IPS-18c (cell line): ENCODE results near the gene USP24.
"Not testable (repeated sequence)": the region's sequence is repeated elsewhere in the genome, so short reads cannot be mapped to it uniquely, and the experiment has no call there.

Experiments used
- H3K4me3 ChIP-seq: 2 replicates; pipeline ENCODE4 v1.7.0; 2013; ENCODE audit warnings: low read depth, mild to moderate bottlenecking, low read length, moderate library complexity; ENCODE audit not compliant: insufficient read depth
- H3K9me3 ChIP-seq: one replicate; pipeline ENCODE4 v1.6.1; 2013; ENCODE audit warnings: mild to moderate bottlenecking, low read length, moderate library complexity; ENCODE audit not compliant: control insufficient read depth, insufficient read depth

Gene USP24

GRCh38 chr1:55024163-55024562, 191.0 kb downstream of the USP24 start:
- not testable (repeated sequence) for H3K9me3 ChIP-seq, H3K4me3 ChIP-seq

- peaks cover 2% of the 10 kb centered on the region for H3K9me3 ChIP-seq
- H3K4me3 ChIP-seq: no peak overlapping the region
These were observed 193.1 kb downstream of the USP24 start for GRCh38 chr1:55021942-55022546.

- H3K9me3 ChIP-seq: no peaks in the 10 kb centered on the region
- no peak overlapping the region for H3K4me3 ChIP-seq
These were observed 196.8 kb downstream of the USP24 start for GRCh38 chr1:55018395-55018794.
